ENCODE measurements around the gene CAMK2D. TPM values are rescaled to one million over a fixed set of nuclear protein-coding genes. Genes with fewer than 3 reads are reported as not detected.

Gene CAMK2D
- total and polyA plus RNA-seq, 8 donors: 4.0 to 23.1 (median 9.8) TPM

DNA sequence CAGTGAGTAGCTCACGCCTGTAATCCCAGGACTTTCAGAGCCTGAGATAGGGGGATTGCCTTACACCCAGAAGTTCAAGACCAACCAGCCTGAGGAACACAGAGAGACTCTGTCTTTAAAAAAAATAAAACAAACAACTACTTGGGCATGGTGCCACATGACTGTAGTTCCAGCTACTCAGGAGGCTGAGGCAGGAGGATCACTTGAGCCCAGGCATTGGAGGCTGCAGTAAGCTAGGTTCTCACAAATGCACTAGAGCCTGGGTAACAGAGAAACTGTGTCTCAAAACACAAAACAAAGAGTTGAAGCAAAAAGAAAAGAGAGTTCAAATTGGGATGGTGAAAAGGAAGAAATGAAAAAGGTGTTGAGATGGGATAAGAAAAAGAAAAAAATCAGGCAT is 10.8 kb downstream of the CAMK2D start:
- Histone ChIP-seq H3K4me3 (no peak overlapping the region), H3K36me3 (no peaks in the 10 kb centered on the region), H3K9me3 (no peaks in the 10 kb centered on the region), H3K27ac (no peak overlapping the region), H3K4me1 (peaks cover 0 to under 1% (median 0%) of the 10 kb centered on the region in 3 donors), H3K27me3 (no peaks in the 10 kb centered on the region)
- WGBS, 2 donors: 96 to 100% methylated on average over 1 of the region's 1 CpG
- intact Hi-C loops (cut with DNase I): no loop called here
- TF ChIP-seq, protein P1, sequence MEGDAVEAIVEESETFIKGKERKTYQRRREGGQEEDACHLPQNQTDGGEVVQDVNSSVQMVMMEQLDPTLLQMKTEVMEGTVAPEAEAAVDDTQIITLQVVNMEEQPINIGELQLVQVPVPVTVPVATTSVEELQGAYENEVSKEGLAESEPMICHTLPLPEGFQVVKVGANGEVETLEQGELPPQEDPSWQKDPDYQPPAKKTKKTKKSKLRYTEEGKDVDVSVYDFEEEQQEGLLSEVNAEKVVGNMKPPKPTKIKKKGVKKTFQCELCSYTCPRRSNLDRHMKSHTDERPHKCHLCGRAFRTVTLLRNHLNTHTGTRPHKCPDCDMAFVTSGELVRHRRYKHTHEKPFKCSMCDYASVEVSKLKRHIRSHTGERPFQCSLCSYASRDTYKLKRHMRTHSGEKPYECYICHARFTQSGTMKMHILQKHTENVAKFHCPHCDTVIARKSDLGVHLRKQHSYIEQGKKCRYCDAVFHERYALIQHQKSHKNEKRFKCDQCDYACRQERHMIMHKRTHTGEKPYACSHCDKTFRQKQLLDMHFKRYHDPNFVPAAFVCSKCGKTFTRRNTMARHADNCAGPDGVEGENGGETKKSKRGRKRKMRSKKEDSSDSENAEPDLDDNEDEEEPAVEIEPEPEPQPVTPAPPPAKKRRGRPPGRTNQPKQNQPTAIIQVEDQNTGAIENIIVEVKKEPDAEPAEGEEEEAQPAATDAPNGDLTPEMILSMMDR (IDR thresholded peaks at IDR 0.05): no peak
- FAIRE-seq (no peak), ATAC-seq (no peak), DNase-seq (no peak)

DNA sequence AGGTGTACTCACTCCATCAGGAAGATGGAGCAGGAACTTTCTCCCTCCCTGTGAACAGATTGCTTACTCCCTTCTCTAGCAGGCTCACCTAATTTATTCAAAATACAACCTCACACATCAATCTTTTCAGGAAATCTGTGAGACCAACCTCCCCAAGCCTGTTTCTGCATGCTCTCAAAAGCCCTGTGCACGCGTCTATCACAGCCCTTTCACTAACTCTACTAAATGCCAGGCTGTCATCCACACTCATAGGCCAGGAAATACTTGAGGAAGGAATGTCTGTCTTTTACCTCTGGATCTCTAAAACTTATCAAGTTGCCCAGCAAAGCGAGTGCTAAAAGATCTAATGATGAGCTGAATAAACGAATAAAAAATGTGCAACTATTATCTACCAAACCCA is 11.2 kb downstream of the CAMK2D start:
- intact Hi-C loops (cut with DNase I): no loop called here
- Histone ChIP-seq H3K27me3 (no peaks in the 10 kb centered on the region), H3K36me3 (no peaks in the 10 kb centered on the region), H3K27ac (no peak overlapping the region), H3K4me1 (no peaks in the 10 kb centered on the region), H3K4me3 (no peak overlapping the region), H3K9me3 (no peaks in the 10 kb centered on the region)
- TF ChIP-seq, protein P1 (IDR thresholded peaks at IDR 0.05): no peak
- ATAC-seq (no peak), FAIRE-seq (no peak), DNase-seq (no peak)
- whole genome bisulfite sequencing, 2 donors: 95 to 97% methylated on average over 4 of the region's 4 CpGs

DNA sequence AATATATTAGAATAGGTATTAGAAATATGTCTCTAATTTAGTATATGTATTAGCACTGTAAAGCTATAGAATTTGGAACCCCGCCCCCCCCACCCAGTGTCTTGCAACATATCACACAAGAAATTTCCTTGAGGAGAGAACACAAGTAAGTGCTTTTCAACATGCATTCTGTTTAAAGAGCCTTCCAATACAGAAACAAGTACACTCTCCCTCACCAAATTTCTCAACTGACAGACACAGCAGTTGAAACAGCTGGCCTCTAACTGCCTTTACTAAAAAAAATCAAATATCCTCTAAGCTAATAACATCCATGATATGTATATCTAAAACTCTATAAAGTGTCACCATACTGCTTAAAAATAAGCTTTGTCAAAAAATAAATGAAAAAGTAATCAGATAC is 12.4 kb downstream of the CAMK2D start:
- WGBS, 2 donors: 83 to 89% methylated on average over 1 of the region's 1 CpG

DNA sequence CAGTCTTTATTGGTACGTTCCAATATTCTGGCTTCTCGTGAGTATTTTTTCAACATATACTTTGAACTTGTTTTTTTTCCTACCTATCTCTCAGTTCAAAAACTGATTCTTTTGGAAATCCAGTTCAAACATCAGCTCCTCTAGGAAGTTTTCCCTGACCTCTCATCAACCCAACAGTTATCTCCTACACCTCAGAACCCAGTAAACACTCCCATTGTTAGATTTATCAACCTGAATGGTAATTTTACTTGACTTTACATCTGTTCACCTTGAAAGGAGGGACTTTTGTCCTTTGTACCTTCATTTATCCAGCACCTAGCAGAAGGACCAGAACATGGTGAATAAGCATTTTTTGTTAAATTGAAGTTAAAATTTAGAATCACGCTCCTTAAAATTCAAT is 13.6 kb downstream of the CAMK2D start:
- H3K4me3 ChIP-seq: no peak overlapping the region
- DNase-seq (no peak), ATAC-seq (no peak), FAIRE-seq (no peak)
- no peak overlapping the region for H3K27ac ChIP-seq
- no peaks in the 10 kb centered on the region for H3K27me3 ChIP-seq
- no peaks in the 10 kb centered on the region for H3K36me3 ChIP-seq
- H3K4me1 ChIP-seq: no peaks in the 10 kb centered on the region
- intact Hi-C loops (cut with DNase I): no loop called here
- 94% methylated on average over 3 of the region's 3 CpGs for WGBS, 2 donors
- TF ChIP-seq, protein P1 (IDR thresholded peaks at IDR 0.05): no peak
- H3K9me3 ChIP-seq: no peaks in the 10 kb centered on the region

More for the DNA sequence above, 12.4 kb downstream of the CAMK2D start:
- ATAC-seq: no peak
- TF ChIP-seq, protein P1 (IDR thresholded peaks at IDR 0.05): no peak
- Histone ChIP-seq H3K36me3 (no peaks in the 10 kb centered on the region), H3K9me3 (no peaks in the 10 kb centered on the region), H3K27me3 (no peaks in the 10 kb centered on the region), H3K4me1 (no peaks in the 10 kb centered on the region), H3K27ac (no peak overlapping the region), H3K4me3 (no peak overlapping the region)
- no peak for FAIRE-seq
- intact Hi-C loops (cut with DNase I): no loop called here
- DNase-seq: no peak

DNA sequence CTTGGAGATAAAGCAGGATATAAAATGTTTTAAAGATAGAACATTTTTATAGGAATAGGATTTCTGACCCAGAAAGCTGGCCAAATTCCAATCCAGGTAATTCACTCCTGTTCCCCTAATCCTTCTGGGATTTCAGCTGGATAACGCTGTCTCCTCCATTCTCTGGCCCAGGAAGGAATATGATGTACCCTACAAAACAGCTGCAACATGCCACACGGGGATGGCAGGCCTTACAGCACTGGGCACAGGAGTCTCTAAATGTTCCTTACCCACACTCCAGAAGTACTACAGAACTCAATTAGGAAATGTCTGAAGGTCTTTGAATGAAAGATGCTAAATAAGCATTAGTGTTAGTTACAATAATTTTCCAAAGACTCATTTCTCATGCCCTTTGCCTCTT is 15.8 kb downstream of the CAMK2D start:
- Histone ChIP-seq H3K4me3 (no peak overlapping the region), H3K27ac (no peak overlapping the region), H3K4me1 (no peaks in the 10 kb centered on the region), H3K27me3 (no peaks in the 10 kb centered on the region), H3K9me3 (no peaks in the 10 kb centered on the region), H3K36me3 (no peaks in the 10 kb centered on the region)
- TF ChIP-seq, protein P1 (IDR thresholded peaks at IDR 0.05): no peak
- DNase-seq: no peak
- intact Hi-C loops (cut with DNase I): no loop called here
- no peak for ATAC-seq
- FAIRE-seq: no peak
- WGBS, 2 donors: 94 to 98% methylated on average over 2 of the region's 2 CpGs
